HG03135 (cell line): ENCODE data around the gene NAV1.
"Not testable (repeated sequence)": the region's sequence is repeated elsewhere in the genome, so short reads cannot be mapped to it uniquely, and the experiment has no call there.

ENCODE experiments used
- ATAC-seq: cut with Tn5 transposase; IDR thresholded peaks from one replicate; pipeline ENCODE4 v1.9.1; 2021; ENCODE audit warnings: mild to moderate bottlenecking, moderate library complexity; ENCODE audit not compliant: unreplicated experiment

Gene NAV1

GRCh38 chr1:201538612-201539551 is at the start of gene NAV1:
Gene NAV1, plus strand, starts transcription at chr1:201539127. Its CDS starts 83,758 bp downstream, at chr1:201622885.
- ATAC-seq, result no peak

GRCh38 chr1:201489643-201490261 is 49.2 kb upstream of the NAV1 start:
- no peak for ATAC-seq

- ATAC-seq, result no peak
Measured at GRCh38 chr1:201490708-201491131, 48.2 kb upstream of the NAV1 start.

- ATAC-seq, result no peak
Measured at GRCh38 chr1:201491896-201492511, 46.9 kb upstream of the NAV1 start.

GRCh38 chr1:201493026-201493656 is 45.8 kb upstream of the NAV1 start:
- not testable (repeated sequence) for ATAC-seq

- no peak for ATAC-seq
Measured at GRCh38 chr1:201493757-201494617, 44.9 kb upstream of the NAV1 start.

- ATAC-seq, result no peak
Measured at GRCh38 chr1:201495551-201496295, 43.2 kb upstream of the NAV1 start.

- no peak for ATAC-seq
Measured at GRCh38 chr1:201496296-201496690, 42.6 kb upstream of the NAV1 start.

GRCh38 chr1:201497935-201498509 is 40.9 kb upstream of the NAV1 start:
- ATAC-seq, result no peak

GRCh38 chr1:201498621-201499020 is 40.3 kb upstream of the NAV1 start:
- no peak for ATAC-seq

- ATAC-seq, result no peak
Measured at GRCh38 chr1:201499191-201499590, 39.7 kb upstream of the NAV1 start.

- no peak for ATAC-seq
Measured at GRCh38 chr1:201499795-201500669, 38.9 kb upstream of the NAV1 start.

- ATAC-seq, result no peak
Measured at GRCh38 chr1:201500670-201501120, 38.2 kb upstream of the NAV1 start.

- ATAC-seq, result no peak
Measured at GRCh38 chr1:201501144-201501543, 37.8 kb upstream of the NAV1 start.

GRCh38 chr1:201501812-201502510 is 37.0 kb upstream of the NAV1 start:
- no peak for ATAC-seq

- ATAC-seq, result no peak
Measured at GRCh38 chr1:201502511-201502857, 36.4 kb upstream of the NAV1 start.

GRCh38 chr1:201503397-201504176 is 35.3 kb upstream of the NAV1 start:
- no peak for ATAC-seq
